Endothelial cell (in vitro differentiated cells): ENCODE measurements around the gene ECM2. TPM values are rescaled to one million over a fixed set of nuclear protein-coding genes. Genes with fewer than 3 reads are reported as not detected.

Source experiments
- DNase-seq: peaks from one replicate; pipeline ENCODE4 v3.0.0; 2021; ENCODE audit warnings: low spot score
- H3K27ac Mint-ChIP-seq: one replicate; pipeline ENCODE4 v1.8.0; 2021; ENCODE audit warnings: mixed read lengths, inconsistent platforms; ENCODE audit not compliant: unreplicated experiment
- H3K27me3 Mint-ChIP-seq: one replicate; pipeline ENCODE4 v1.8.0; 2021; ENCODE audit warnings: mild to moderate bottlenecking, moderate library complexity, mixed read lengths, inconsistent platforms; ENCODE audit not compliant: unreplicated experiment
- H3K36me3 Mint-ChIP-seq: one replicate; pipeline ENCODE4 v1.8.0; 2021; ENCODE audit warnings: mild to moderate bottlenecking, low read depth, mixed read lengths, inconsistent platforms; ENCODE audit not compliant: unreplicated experiment
- H3K4me1 Mint-ChIP-seq: one replicate; pipeline ENCODE4 v1.8.0; 2021; ENCODE audit warnings: mild to moderate bottlenecking, mixed read lengths, inconsistent platforms; ENCODE audit not compliant: unreplicated experiment
- H3K4me3 Mint-ChIP-seq: one replicate; pipeline ENCODE4 v1.8.0; 2021; ENCODE audit warnings: mild to moderate bottlenecking, mixed read lengths, inconsistent platforms; ENCODE audit not compliant: unreplicated experiment
- H3K9me3 Mint-ChIP-seq: one replicate; pipeline ENCODE4 v1.8.0; 2021; ENCODE audit warnings: mixed read lengths, inconsistent platforms; ENCODE audit not compliant: unreplicated experiment
- CTCF ChIP-seq: fragments of 200-600 bp; sonication (generic); IDR thresholded peaks from one replicate; pipeline ENCODE4 v1.5.0; 2021; ENCODE audit warnings: antibody characterized with exemption; ENCODE audit not compliant: unreplicated experiment
- total RNA-seq: library from RNA; stranded (reverse); fragmentation: NEBNext Ultra II Directional; extraction: Animal tissue kit (Norgen Biotek cat#: 25700); gene quantifications from one replicate; pipeline ENCODE4 v1.2.1, GENCODE V29; 2021; ENCODE audit not compliant: unreplicated experiment

Gene ECM2
- total RNA-seq, 1 donor from 2014 or later = not detected

DNA sequence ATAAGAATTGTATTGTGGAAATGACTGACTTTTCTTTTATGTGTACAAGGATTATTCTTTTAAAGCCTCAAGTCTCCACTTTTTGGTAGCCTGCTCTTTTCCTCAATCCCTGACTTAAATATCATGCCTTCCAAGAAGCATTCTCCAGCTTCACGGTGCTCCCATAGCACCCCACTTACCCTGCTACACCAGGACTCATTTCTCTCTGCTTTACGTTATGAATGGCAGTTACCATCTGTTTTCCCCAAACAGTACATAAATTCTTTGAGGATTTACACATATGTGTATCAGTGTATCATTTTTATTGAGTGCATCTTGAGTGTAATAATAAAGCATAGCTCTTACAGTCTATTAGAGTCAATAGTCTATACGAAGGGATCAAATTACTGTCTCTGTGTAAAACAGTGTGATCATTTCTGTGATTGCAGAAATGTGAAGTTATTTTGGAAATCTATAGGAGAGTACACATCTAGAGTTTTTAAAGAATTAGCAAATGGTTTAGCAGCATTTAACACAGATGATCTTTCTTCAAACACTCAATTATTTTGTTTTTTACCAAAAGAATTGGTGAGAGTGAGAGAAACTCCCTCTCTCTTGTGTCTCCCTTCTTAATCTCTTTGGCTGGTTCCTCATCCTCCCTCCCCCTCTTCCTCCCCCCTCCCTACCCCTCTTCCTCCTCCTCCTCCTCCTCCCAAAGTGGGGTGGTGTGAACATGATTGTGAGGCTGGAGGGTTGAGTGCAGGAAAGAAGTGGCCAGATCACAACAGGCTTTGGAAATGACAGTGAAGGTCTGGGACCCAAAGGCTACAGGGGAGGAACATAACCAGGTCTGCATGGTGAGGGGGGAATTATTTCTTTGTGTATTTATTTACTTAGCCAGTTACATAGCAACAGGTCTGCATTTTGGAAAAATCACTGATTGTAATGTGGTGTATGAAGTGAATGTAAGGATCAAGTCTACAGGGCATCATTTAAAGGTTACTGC is 27.6 kb upstream of the ECM2 start:
- peak overlapping the region; percentile 70 for H3K27ac Mint-ChIP-seq

DNA sequence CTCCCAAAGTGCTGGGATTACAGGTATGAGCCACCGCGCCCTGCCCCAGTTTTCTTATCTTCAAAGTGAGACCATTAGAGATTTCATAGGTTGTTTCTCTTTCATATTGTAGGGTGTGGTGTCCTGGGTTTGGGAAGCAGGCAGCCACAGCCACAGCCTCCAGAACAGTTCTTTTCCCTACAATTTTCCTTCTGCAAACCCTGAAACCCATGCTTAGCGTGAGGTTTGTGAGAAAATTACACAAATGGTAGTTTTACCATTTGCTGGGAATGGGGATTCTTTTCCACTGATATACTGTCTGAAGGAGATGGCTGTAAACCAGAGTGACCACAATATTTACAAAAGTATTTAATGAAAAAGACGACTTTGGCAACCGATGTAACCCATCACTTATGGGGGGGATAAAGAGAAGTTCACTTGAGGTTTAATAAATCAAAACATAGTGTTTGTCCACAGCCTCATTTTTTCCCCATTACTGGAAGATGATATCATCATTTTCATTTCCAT is 26.7 kb upstream of the ECM2 start:
- Mint-ChIP-seq H3K4me3 (no peak overlapping the region), H3K4me1 (peaks cover 8% of the 10 kb centered on the region), H3K9me3 (no peaks in the 10 kb centered on the region), H3K27ac (no peak overlapping the region), H3K27me3 (peaks cover 5% of the 10 kb centered on the region), H3K36me3 (no peaks in the 10 kb centered on the region)
- DNase-seq = no peak
- TF ChIP-seq CTCF = no peak

More for the DNA sequence above, 27.6 kb upstream of the ECM2 start:
- Mint-ChIP-seq H3K4me1 (peaks cover 8% of the 10 kb centered on the region), H3K9me3 (no peaks in the 10 kb centered on the region), H3K36me3 (no peaks in the 10 kb centered on the region), H3K4me3 (peak overlapping the region; percentile 28), H3K27me3 (peaks cover 5% of the 10 kb centered on the region)
- TF ChIP-seq CTCF = no peak
- no peak for DNase-seq

DNA sequence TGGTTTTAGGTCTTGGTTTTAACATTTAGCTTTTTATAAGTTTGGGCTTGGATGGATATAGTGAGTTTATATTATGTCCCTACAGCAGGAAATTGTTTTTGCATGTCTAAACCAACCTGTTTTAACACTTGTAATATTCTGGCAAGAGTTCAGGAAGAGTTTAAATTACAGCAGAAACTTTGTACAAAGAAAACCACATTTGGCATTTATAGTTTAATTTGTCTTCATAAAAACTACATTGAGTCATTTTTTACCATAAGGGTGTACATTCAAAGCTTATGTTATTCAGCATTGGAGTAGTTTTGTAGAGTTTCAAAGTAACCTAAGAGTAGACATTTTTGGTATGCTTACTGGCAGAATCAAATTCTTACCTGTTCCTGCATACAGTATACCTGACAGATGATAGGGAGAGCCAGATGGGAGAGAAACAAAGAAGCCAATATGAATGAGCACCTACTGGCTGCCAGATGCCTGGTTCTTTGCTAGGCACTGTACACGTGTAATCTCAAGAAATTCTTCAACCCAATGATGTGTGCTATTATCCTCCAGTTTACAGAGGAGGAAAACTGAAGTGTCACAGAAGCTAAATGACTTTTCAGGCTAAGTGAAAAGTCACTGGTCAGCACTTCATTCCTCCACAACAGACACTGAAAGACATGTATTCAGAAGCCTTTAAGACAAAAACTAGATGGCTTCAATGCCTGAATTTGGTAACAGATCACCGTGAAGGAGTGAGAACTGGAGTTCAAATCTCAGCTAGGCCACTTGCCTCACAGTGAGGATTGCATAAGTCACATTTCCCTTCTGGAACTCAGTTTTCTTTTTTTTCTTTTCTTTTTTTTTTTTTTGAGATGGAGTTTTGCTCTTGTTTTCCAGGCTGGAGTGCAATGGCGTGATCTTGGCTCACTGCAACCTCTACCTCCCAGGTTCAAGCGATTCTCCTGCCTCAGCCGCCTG is 25.9 kb upstream of the ECM2 start:
- Mint-ChIP-seq H3K4me3 (no peak overlapping the region), H3K27me3 (peaks cover 5% of the 10 kb centered on the region), H3K27ac (no peak overlapping the region), H3K4me1 (peaks cover 14% of the 10 kb centered on the region), H3K9me3 (no peaks in the 10 kb centered on the region), H3K36me3 (no peaks in the 10 kb centered on the region)
- DNase-seq = no peak
- TF ChIP-seq CTCF = no peak

DNA sequence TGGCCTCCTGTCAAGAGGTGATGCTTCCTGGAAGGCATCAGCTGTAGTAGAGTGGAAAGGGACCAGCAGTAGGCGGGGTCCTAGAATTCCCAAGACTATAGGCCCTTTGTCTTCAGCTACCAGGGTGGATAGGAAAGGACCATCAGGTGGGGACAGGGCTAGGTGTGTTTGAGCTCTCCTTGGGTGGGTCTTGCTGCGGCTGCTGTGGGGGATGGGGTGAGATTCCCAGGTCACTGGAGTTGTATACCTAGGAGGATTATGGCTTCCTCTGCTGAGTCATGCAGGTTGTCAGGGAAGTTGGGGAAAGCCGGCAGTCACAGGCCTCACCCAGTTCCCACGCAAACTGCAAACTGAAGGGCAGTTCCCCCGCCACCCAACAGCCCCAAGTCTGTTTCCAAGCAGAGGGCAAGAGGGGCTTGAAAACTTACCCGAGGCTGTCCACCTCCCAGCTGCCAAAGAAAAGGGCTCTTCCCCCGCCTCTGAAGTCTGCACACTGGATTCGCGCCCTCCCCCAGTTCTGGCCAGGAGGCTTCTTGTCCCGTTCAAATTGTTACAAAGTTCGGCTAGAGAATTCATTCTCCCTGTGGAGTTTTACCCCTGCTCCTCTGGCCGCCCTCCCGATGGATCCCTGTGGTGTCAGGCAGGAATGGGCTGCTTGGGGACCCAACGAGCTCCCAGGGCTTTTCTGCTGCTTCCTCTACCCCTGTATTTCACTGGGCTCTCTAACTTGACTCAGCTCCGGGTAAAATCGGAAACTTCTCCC is 23.0 kb upstream of the ECM2 start:
- H3K27ac Mint-ChIP-seq = no peak overlapping the region
- H3K27me3 Mint-ChIP-seq = peaks cover 2% of the 10 kb centered on the region
- no peak overlapping the region for H3K4me3 Mint-ChIP-seq
- TF ChIP-seq CTCF = no peak
- peaks cover 15% of the 10 kb centered on the region for H3K4me1 Mint-ChIP-seq
- no peaks in the 10 kb centered on the region for H3K9me3 Mint-ChIP-seq
- DNase-seq = no peak
- H3K36me3 Mint-ChIP-seq = no peaks in the 10 kb centered on the region
